ENCODE data around the gene LACTB.
"Not testable (repeated sequence)": the region's sequence is repeated elsewhere in the genome, so short reads cannot be mapped to it uniquely, and the experiment has no call there.

LACTB gene

DNA sequence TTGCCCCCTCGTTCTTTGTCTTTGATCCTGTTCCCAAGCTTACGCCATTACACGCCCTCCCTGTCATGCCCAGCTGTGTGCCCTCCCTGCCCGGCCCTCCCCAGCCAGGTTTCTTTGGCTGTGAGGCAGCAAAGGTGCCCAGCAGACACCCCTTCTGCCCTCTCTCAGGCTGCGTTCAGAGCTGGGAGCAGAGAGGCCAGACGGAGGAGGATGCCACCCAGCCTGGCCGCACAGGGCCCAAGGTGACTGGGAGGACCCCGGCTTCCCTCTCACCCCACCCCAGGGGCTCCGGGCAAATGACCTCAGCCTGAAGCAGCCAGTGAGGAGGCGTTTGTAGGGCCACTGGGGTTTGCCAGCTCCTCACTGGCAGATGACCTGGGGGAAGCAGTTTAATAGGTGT lies 30.8 kb upstream of the LACTB start:
- no peak overlapping the region for H3K9ac ChIP-seq (ENCODE audit: low read depth, low read length)
- no peaks in the 10 kb centered on the region for H3K27me3 ChIP-seq (ENCODE audit: control insufficient read depth, insufficient read depth, low read length)
- no peaks in the 10 kb centered on the region for H3K9me3 ChIP-seq (replicated peaks; ENCODE audit: low read length)
- H3K4me1 ChIP-seq (ENCODE audit: control insufficient read depth, insufficient read depth, low read length), result peaks cover 37% of the 10 kb centered on the region
- H3K4me2 ChIP-seq (ENCODE audit: low read length), result no peak overlapping the region
- H3K36me3 ChIP-seq (ENCODE audit: insufficient read depth, low read length), result no peaks in the 10 kb centered on the region
- H3K4me3 ChIP-seq (ENCODE audit: low read length), result no peak overlapping the region

DNA sequence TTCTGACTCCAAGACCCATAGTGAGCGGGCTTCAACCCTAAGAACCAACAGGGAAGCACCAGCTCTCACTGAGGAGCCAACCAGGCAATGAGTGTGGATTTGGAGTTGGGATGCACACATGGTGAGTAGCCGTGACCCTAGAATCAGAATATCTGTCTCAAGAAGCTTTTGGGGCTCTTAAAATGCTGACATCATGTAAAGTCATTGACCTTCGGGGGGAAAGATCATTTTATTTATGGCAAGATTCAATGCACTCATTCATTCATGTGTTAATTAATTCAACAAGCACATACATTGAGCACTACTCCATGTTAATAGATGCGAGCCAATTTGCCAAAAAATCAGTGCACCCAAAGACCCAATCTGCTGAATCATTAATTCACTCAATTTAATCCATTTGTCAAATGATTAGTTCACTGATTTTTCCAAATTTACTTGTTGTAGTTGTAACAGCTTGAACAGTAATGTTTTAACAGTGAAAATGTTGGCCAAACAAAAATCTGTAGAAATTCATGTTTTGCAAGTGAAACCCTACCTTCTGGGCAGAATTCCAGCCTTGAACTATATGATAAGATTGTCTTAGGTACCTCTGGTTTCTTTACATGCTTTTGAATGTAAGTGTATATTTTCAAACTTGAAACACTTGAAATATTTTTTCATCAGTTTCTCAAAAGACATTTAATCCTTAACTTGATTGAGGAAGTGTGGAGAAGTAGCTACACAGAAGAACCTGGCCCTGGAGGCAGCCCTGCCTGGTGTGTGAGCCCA lies 29.8 kb upstream of the LACTB start:
- Histone ChIP-seq H3K4me1 (ENCODE audit: control insufficient read depth, insufficient read depth, low read length) (peaks cover 43% of the 10 kb centered on the region), H3K9ac (ENCODE audit: low read depth, low read length) (no peak overlapping the region), H3K36me3 (ENCODE audit: insufficient read depth, low read length) (no peaks in the 10 kb centered on the region), H3K9me3 (replicated peaks; ENCODE audit: low read length) (no peaks in the 10 kb centered on the region), H3K4me3 (ENCODE audit: low read length) (no peak overlapping the region), H3K4me2 (ENCODE audit: low read length) (no peak overlapping the region), H3K27me3 (ENCODE audit: control insufficient read depth, insufficient read depth, low read length) (no peaks in the 10 kb centered on the region)

GRCh38 chr15:63093486-63094205 lies 28.0 kb upstream of the LACTB start:
- H3K9me3 ChIP-seq (replicated peaks; ENCODE audit: low read length), result no peaks in the 10 kb centered on the region
- H3K36me3 ChIP-seq (ENCODE audit: insufficient read depth, low read length), result no peaks in the 10 kb centered on the region
- no peaks in the 10 kb centered on the region for H3K27me3 ChIP-seq (ENCODE audit: control insufficient read depth, insufficient read depth, low read length)
- peak overlapping the region; percentile 64 for H3K9ac ChIP-seq (ENCODE audit: low read depth, low read length)
- peaks cover 54% of the 10 kb centered on the region for H3K4me1 ChIP-seq (ENCODE audit: control insufficient read depth, insufficient read depth, low read length)
- no peak overlapping the region for H3K4me2 ChIP-seq (ENCODE audit: low read length)
- no peak overlapping the region for H3K4me3 ChIP-seq (ENCODE audit: low read length)

- no peak overlapping the region for H3K4me3 ChIP-seq (ENCODE audit: low read length)
- H3K27me3 ChIP-seq (ENCODE audit: control insufficient read depth, insufficient read depth, low read length), result no peaks in the 10 kb centered on the region
- no peaks in the 10 kb centered on the region for H3K36me3 ChIP-seq (ENCODE audit: insufficient read depth, low read length)
- no peaks in the 10 kb centered on the region for H3K9me3 ChIP-seq (replicated peaks; ENCODE audit: low read length)
- H3K9ac ChIP-seq (ENCODE audit: low read depth, low read length), result peak overlapping the region; percentile 64
- peaks cover 46% of the 10 kb centered on the region for H3K4me1 ChIP-seq (ENCODE audit: control insufficient read depth, insufficient read depth, low read length)
- H3K4me2 ChIP-seq (ENCODE audit: low read length), result peak overlapping the region; percentile 42
Observed at GRCh38 chr15:63094495-63094931, 27.1 kb upstream of the LACTB start.

DNA sequence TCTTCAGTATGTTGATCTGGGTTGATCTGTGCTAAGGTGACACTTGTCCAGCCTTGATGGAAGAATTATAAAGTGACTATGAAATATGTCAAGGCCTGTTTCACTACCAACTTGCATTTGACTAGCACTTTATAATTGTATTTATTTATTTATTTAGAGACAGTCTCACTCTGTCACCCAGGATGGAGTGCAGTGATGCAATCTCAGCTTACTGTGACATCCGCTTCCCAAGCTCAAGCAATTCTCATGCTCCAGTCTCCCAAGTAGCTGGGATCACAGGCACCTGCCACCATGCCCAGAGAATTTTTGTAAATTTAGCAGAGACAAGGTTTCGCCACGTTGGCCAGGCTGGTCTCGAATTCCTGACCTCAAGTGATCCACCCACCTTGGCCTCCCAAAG lies 25.5 kb upstream of the LACTB start:
- H3K36me3 ChIP-seq (ENCODE audit: insufficient read depth, low read length), result no peaks in the 10 kb centered on the region
- no peak overlapping the region for H3K9ac ChIP-seq (ENCODE audit: low read depth, low read length)
- no peaks in the 10 kb centered on the region for H3K9me3 ChIP-seq (replicated peaks; ENCODE audit: low read length)

GRCh38 chr15:63098901-63099300 lies 22.8 kb upstream of the LACTB start:
- peaks cover 35% of the 10 kb centered on the region for H3K4me1 ChIP-seq (ENCODE audit: control insufficient read depth, insufficient read depth, low read length)
- not testable (repeated sequence) for H3K36me3 ChIP-seq (ENCODE audit: insufficient read depth, low read length); H3K27me3 ChIP-seq (ENCODE audit: control insufficient read depth, insufficient read depth, low read length); H3K9ac ChIP-seq (ENCODE audit: low read depth, low read length); H3K4me3 ChIP-seq (ENCODE audit: low read length); H3K4me2 ChIP-seq (ENCODE audit: low read length); H3K9me3 ChIP-seq (replicated peaks; ENCODE audit: low read length)

More for the DNA sequence above, 25.5 kb upstream of the LACTB start:
- H3K4me1 ChIP-seq (ENCODE audit: control insufficient read depth, insufficient read depth, low read length), result peaks cover 38% of the 10 kb centered on the region
- H3K4me2 ChIP-seq (ENCODE audit: low read length), result no peak overlapping the region
- H3K4me3 ChIP-seq (ENCODE audit: low read length), result no peak overlapping the region
- H3K27me3 ChIP-seq (ENCODE audit: control insufficient read depth, insufficient read depth, low read length), result no peaks in the 10 kb centered on the region

DNA sequence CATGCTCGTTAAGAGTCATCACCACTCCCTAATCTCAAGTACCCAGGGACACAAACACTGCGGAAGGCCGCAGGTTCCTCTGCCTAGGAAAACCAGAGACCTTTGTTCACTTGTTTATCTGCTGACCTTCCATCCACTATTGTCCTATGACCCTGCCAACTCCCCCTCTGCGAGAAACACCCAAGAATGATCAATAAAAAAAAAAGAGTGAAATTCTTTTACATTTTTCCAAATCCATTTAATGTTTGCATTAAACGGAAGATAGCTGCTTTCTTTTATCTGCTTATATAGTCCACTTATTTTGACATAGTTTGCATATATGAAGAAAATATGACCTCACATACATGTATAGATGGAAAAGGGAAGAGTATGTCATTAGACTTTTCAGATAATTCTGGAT lies 22.1 kb upstream of the LACTB start:
- H3K4me3 ChIP-seq (ENCODE audit: low read length); H3K9me3 ChIP-seq (replicated peaks; ENCODE audit: low read length); H3K9ac ChIP-seq (ENCODE audit: low read depth, low read length); H3K27me3 ChIP-seq (ENCODE audit: control insufficient read depth, insufficient read depth, low read length); H3K36me3 ChIP-seq (ENCODE audit: insufficient read depth, low read length); H3K4me2 ChIP-seq (ENCODE audit: low read length): not testable (repeated sequence)
- peaks cover 32% of the 10 kb centered on the region for H3K4me1 ChIP-seq (ENCODE audit: control insufficient read depth, insufficient read depth, low read length)

DNA sequence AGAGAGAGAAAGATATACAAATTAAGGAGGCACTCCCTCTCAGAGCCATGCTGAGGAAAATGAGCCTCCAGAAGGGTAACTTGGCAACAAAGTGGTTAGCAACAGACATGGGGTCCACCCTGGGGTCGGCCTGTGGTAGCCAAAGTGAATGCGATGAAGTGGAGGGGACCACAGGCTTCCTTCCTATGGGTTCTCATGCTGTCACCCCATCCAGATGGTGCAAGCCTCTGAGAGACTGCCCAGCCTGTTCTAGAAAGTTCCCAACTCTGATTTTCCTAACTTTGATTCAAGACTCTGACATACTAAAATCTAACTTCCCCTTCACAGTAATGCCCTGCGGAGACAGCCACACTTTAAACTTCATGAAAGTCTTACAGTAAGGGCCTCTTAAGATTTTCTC lies 18.2 kb upstream of the LACTB start:
- no peak overlapping the region for H3K4me2 ChIP-seq (ENCODE audit: low read length)
- no peak overlapping the region for H3K9ac ChIP-seq (ENCODE audit: low read depth, low read length)
- H3K4me3 ChIP-seq (ENCODE audit: low read length), result no peak overlapping the region
- H3K9me3 ChIP-seq (replicated peaks; ENCODE audit: low read length), result no peaks in the 10 kb centered on the region
- H3K27me3 ChIP-seq (ENCODE audit: control insufficient read depth, insufficient read depth, low read length), result no peaks in the 10 kb centered on the region
- H3K4me1 ChIP-seq (ENCODE audit: control insufficient read depth, insufficient read depth, low read length), result peaks cover 17% of the 10 kb centered on the region
- no peaks in the 10 kb centered on the region for H3K36me3 ChIP-seq (ENCODE audit: insufficient read depth, low read length)

DNA sequence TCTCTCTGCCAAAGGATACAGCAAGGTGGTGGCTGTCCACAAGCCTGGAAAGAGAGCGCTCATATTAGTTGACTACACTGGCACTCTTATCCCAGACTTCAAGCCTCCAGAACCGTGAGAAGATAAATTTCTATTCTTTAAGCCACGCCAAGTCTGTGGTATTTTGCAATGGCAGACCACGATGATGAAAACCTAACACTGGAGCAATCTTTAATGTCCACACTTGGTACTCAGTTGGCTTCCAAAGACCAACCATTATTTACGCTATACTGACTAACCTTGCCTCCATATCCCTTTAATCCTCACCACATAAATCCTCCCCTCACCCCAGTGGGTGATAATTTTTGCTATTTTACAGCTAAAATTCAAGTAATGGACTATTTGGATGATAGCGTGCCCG lies 16.9 kb upstream of the LACTB start:
- H3K36me3 ChIP-seq (ENCODE audit: insufficient read depth, low read length), result no peaks in the 10 kb centered on the region
- peaks cover 29% of the 10 kb centered on the region for H3K4me1 ChIP-seq (ENCODE audit: control insufficient read depth, insufficient read depth, low read length)
- no peak overlapping the region for H3K4me3 ChIP-seq (ENCODE audit: low read length)
- peak overlapping the region; percentile 32 for H3K9ac ChIP-seq (ENCODE audit: low read depth, low read length)
- no peaks in the 10 kb centered on the region for H3K9me3 ChIP-seq (replicated peaks; ENCODE audit: low read length)
- no peak overlapping the region for H3K4me2 ChIP-seq (ENCODE audit: low read length)
- H3K27me3 ChIP-seq (ENCODE audit: control insufficient read depth, insufficient read depth, low read length), result no peaks in the 10 kb centered on the region

GRCh38 chr15:63105354-63105753 lies 16.3 kb upstream of the LACTB start:
- not testable (repeated sequence) for H3K4me3 ChIP-seq (ENCODE audit: low read length); H3K9ac ChIP-seq (ENCODE audit: low read depth, low read length); H3K36me3 ChIP-seq (ENCODE audit: insufficient read depth, low read length); H3K9me3 ChIP-seq (replicated peaks; ENCODE audit: low read length); H3K4me2 ChIP-seq (ENCODE audit: low read length); H3K27me3 ChIP-seq (ENCODE audit: control insufficient read depth, insufficient read depth, low read length)
- peaks cover 31% of the 10 kb centered on the region for H3K4me1 ChIP-seq (ENCODE audit: control insufficient read depth, insufficient read depth, low read length)

DNA sequence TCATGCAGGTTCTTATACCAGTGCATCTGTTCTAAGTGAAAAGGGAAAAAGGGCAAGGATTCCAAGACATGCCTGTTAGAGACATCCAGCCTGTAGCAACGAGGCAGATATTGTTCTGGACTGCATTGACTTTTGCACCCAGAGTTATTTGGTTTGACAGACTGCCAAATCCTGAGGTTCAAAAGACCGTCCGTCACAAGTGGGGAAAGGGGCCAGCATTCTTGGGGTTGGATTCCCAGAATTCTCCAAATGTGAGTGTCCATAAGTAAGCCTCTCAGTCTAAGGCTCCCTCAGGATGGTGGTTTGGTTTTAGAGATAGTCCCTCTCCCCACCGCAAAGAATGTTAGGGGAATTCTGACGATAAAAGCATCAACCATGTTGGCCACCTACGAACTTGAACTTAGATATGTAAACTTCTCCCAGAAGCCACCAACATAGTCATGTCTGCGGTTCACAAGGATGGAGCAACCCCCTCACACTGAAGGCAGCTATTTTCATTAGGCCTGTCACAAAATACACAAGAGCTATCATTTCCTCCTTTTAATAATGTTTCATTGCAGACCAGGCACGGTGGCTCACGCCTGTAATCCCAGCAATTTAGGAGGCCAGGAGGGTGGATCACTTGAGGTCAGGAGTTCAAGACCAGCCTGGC lies 13.6 kb upstream of the LACTB start:
- Histone ChIP-seq H3K9ac (ENCODE audit: low read depth, low read length) (peak overlapping the region; percentile 57), H3K9me3 (replicated peaks; ENCODE audit: low read length) (no peaks in the 10 kb centered on the region), H3K4me3 (ENCODE audit: low read length) (no peak overlapping the region), H3K36me3 (ENCODE audit: insufficient read depth, low read length) (no peaks in the 10 kb centered on the region), H3K4me2 (ENCODE audit: low read length) (no peak overlapping the region), H3K4me1 (ENCODE audit: control insufficient read depth, insufficient read depth, low read length) (peaks cover 49% of the 10 kb centered on the region), H3K27me3 (ENCODE audit: control insufficient read depth, insufficient read depth, low read length) (no peaks in the 10 kb centered on the region)
